ENCODE measurements around the gene ZBTB43. TPM values are rescaled to one million over a fixed set of nuclear protein-coding genes. Genes with fewer than 3 reads are reported as not detected.

ZBTB43 gene, protein sequence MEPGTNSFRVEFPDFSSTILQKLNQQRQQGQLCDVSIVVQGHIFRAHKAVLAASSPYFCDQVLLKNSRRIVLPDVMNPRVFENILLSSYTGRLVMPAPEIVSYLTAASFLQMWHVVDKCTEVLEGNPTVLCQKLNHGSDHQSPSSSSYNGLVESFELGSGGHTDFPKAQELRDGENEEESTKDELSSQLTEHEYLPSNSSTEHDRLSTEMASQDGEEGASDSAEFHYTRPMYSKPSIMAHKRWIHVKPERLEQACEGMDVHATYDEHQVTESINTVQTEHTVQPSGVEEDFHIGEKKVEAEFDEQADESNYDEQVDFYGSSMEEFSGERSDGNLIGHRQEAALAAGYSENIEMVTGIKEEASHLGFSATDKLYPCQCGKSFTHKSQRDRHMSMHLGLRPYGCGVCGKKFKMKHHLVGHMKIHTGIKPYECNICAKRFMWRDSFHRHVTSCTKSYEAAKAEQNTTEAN
- 10 to 100 TPM; 12.5 to 17.0 TPM for total RNA-seq

DNA sequence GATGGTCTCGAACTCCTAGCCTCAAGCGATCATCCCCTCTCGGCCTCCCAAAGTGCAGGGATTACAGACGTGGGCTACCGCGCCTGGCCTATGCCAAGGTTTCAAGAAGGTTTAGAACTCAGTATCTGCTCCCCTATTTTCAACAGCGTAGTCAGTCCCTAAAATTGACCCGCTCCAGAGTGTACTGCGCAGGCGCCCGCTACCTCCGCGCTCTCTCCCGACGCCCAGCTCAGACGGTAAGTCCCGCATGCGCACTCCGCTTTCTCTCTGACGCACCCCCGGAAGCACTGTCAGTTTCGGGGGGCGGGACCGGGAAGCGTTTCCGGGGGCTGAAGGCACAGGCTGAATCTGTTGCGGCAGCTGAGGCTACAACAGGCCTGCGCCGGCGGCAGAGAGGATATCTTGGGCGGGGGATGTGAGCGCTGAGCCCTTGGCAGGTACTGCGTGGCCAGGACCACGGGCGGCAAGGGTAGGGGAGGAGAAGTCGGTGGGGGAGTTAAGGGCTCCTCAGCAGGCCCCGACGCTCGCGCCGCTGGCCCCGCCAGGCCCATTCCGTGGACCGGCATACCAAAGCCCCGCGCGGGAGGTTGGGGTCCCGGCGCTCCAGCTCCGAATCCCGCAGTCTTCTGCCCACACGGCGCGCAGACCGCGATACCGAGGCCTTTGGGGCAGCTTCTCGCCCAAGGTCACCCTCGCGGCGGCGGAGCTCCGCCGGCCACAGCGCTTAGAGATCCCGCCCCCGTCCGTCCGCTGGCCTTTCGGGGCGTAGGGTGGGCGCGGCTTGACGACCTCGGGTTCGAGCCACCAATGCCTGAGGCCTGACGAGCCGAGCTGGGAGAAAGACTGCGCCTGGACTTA, at the start of gene ZBTB43:
Gene ZBTB43 (plus strand): TSS at position 345 of the 858 bp plus-strand sequence. CDS start 27,470 bp downstream, outside the sequence.
- peaks cover 24 to 33% of the 10 kb centered on the region in 2 donors for H3K4me1 ChIP-seq (ENCODE audit: control insufficient read depth in 1 of 2, low read depth in 2 of 2)
- ATAC-seq (ENCODE audit: insufficient number of reproducible peaks, low FRiP score, low read depth) (peak; percentile 90), DNase-seq (ENCODE audit: low spot score) (peak; percentile 92)
- no peaks in the 10 kb centered on the region for H3K27me3 ChIP-seq (replicated peaks; ENCODE audit: insufficient read depth)
- no peaks in the 10 kb centered on the region for H3K9me3 ChIP-seq
- TF ChIP-seq, protein P1, sequence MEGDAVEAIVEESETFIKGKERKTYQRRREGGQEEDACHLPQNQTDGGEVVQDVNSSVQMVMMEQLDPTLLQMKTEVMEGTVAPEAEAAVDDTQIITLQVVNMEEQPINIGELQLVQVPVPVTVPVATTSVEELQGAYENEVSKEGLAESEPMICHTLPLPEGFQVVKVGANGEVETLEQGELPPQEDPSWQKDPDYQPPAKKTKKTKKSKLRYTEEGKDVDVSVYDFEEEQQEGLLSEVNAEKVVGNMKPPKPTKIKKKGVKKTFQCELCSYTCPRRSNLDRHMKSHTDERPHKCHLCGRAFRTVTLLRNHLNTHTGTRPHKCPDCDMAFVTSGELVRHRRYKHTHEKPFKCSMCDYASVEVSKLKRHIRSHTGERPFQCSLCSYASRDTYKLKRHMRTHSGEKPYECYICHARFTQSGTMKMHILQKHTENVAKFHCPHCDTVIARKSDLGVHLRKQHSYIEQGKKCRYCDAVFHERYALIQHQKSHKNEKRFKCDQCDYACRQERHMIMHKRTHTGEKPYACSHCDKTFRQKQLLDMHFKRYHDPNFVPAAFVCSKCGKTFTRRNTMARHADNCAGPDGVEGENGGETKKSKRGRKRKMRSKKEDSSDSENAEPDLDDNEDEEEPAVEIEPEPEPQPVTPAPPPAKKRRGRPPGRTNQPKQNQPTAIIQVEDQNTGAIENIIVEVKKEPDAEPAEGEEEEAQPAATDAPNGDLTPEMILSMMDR (IDR thresholded peaks at IDR 0.05): no peak
- H3K4me3 ChIP-seq: peak within 1 kb of the TSS; percentile 91
- H3K36me3 ChIP-seq: peaks cover 1% of the 10 kb centered on the region
- peak within 1 kb of the TSS; percentile 64 to 75 for H3K27ac ChIP-seq

DNA sequence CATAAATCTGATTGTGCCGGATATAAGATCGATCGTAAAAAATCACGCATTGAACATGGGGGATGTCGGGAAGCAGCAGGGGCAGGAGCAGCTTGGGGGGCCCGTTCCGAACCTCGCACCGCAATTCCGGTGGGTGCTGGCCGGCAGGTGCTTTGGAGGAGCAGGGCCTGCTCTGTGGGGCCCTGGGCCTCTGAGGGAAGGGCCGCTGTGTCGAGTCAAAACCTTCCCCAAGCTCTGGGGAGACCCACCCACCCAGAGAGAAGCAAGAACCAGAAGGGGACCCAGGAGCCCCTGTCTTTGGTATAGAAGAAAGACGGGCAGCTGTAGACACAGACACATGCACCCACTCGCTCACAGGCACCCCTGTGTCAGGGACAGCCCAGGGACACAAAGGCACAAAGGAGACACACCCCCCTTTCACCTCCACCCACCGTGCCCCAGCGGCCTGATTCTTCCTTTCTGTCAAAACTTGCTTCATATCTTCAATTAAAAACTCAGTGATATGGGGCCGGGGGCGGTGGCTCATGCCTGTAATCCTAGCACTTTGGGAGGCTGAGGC, 49.4 kb upstream of the ZBTB43 start:
- TF ChIP-seq, protein P1 (IDR thresholded peaks at IDR 0.05): no peak
- Histone ChIP-seq H3K27ac (no peak overlapping the region), H3K9me3 (no peaks in the 10 kb centered on the region), H3K27me3 (replicated peaks; ENCODE audit: insufficient read depth) (no peaks in the 10 kb centered on the region), H3K4me1 (ENCODE audit: control insufficient read depth in 1 of 2, low read depth in 2 of 2) (no peaks in the 10 kb centered on the region), H3K4me3 (no peak overlapping the region), H3K36me3 (no peaks in the 10 kb centered on the region)
- ATAC-seq (ENCODE audit: insufficient number of reproducible peaks, low FRiP score, low read depth) (no peak), DNase-seq (ENCODE audit: low spot score) (no peak)

DNA sequence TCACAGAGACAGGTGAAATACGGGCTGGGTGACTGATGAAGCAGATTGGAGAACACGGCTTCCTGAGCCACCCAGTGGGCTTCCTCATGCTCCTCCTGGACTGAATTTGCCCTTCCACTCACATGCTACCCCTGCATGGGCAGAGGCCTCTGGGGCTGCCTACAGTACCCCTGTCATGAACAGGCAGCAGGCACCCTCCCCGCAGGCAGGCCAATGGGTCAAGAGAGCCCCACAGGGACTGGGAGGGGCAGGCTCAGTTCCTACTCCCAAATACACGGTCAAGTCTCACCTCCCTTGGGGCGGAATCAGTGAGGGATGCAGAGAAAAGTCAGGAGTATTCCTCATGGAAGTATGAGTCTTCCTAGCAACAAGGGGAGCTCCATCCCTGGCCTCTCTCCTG, 48.6 kb upstream of the ZBTB43 start:
- DNase-seq (ENCODE audit: low spot score): no peak

DNA sequence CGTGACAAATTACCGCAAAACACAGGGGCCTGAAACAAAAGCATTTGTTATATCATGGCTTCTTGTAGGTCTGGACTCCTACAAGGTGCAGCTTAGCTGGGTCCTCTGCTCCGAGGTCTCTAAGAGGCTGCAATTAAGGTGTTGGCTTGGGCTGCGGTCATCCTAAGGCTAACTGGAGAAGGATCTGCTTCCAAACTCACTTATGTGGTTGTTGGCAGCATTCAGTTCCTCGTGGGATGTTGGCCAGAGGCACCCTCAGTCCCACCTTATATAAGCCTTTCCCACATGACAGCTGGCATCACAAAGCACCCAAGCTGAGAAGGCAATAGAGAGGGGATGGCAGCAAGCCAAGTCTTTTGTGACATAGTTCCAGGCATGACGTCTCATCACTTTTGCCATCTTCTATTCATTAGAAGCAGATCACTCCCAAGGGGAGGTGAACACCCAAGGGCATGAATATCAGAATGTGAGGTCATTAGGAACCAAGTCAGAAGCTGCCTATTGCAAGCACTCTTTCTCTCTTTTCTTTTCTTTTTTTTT, 47.9 kb upstream of the ZBTB43 start:
- Histone ChIP-seq H3K9me3 (no peaks in the 10 kb centered on the region), H3K4me1 (ENCODE audit: control insufficient read depth in 1 of 2, low read depth in 2 of 2) (no peaks in the 10 kb centered on the region), H3K36me3 (no peaks in the 10 kb centered on the region), H3K27me3 (replicated peaks; ENCODE audit: insufficient read depth) (no peaks in the 10 kb centered on the region), H3K27ac (no peak overlapping the region), H3K4me3 (no peak overlapping the region)
- ATAC-seq (ENCODE audit: insufficient number of reproducible peaks, low FRiP score, low read depth) (no peak), DNase-seq (ENCODE audit: low spot score) (no peak)
- TF ChIP-seq, protein P1 (IDR thresholded peaks at IDR 0.05): no peak

More for the DNA sequence above, 48.6 kb upstream of the ZBTB43 start:
- Histone ChIP-seq H3K27ac (no peak overlapping the region), H3K4me3 (no peak overlapping the region), H3K36me3 (no peaks in the 10 kb centered on the region), H3K4me1 (ENCODE audit: control insufficient read depth in 1 of 2, low read depth in 2 of 2) (no peaks in the 10 kb centered on the region), H3K27me3 (replicated peaks; ENCODE audit: insufficient read depth) (no peaks in the 10 kb centered on the region), H3K9me3 (no peaks in the 10 kb centered on the region)
- TF ChIP-seq, protein P1 (IDR thresholded peaks at IDR 0.05): no peak
- ATAC-seq (ENCODE audit: insufficient number of reproducible peaks, low FRiP score, low read depth): no peak

Measured in thoracic aorta (tissue), 2 donors.